Parathyroid adenoma (tissue), 2 donors: ENCODE data around the gene SMTNL1.

ENCODE experiments used
- H2AFZ ChIP-seq: fragments of 300-600 bp; sonication (generic); one replicate; pipeline ENCODE4 v1.7.0; 2017; ENCODE audit warnings: antibody characterized with exemption, mild to moderate bottlenecking
- H3K27ac ChIP-seq: fragments of 300-600 bp; sonication (generic); one replicate; pipeline ENCODE4 v1.7.0; 2017
- H3K27me3 ChIP-seq: fragments of 300-600 bp; sonication (generic); one replicate; pipeline ENCODE4 v1.7.0; 2017; ENCODE audit warnings: low read length; ENCODE audit not compliant: control insufficient read depth, insufficient read depth
- H3K36me3 ChIP-seq: fragments of 300-600 bp; sonication (generic); one replicate; pipeline ENCODE4 v1.7.0; 2017; ENCODE audit warnings: low read length; ENCODE audit not compliant: control insufficient read depth, insufficient read depth
- H3K4me1 ChIP-seq: fragments of 300-600 bp; sonication (generic); one replicate; pipeline ENCODE4 v1.7.0; 2017; ENCODE audit warnings: control low read depth
- H3K4me2 ChIP-seq: fragments of 300-600 bp; sonication (generic); one replicate; pipeline ENCODE4 v1.7.0; 2017; ENCODE audit warnings: low read length
- H3K4me3 ChIP-seq: fragments of 300-600 bp; sonication (generic); one replicate; pipeline ENCODE4 v1.7.0; 2017; ENCODE audit warnings: low read depth, low read length
- H3K79me2 ChIP-seq: fragments of 300-600 bp; sonication (generic); one replicate; pipeline ENCODE4 v1.7.0; 2017; ENCODE audit warnings: control low read depth
- H3K9ac ChIP-seq: fragments of 300-600 bp; sonication (generic); one replicate; pipeline ENCODE4 v1.7.0; 2017; ENCODE audit warnings: mild to moderate bottlenecking
- H3K9me3 ChIP-seq: fragments of 300-600 bp; sonication (generic); one replicate; pipeline ENCODE4 v1.7.0; 2017; ENCODE audit warnings: low read length; ENCODE audit not compliant: control insufficient read depth
- TF ChIP-seq, protein P1 (sequence below): fragments of 300-600 bp; sonication (generic); IDR thresholded peaks from one replicate; pipeline ENCODE4 v1.7.0; 2017; ENCODE audit warnings: antibody characterized with exemption, mild to moderate bottlenecking
- donor health status: primary hyperparathyroidism.

Gene SMTNL1

DNA sequence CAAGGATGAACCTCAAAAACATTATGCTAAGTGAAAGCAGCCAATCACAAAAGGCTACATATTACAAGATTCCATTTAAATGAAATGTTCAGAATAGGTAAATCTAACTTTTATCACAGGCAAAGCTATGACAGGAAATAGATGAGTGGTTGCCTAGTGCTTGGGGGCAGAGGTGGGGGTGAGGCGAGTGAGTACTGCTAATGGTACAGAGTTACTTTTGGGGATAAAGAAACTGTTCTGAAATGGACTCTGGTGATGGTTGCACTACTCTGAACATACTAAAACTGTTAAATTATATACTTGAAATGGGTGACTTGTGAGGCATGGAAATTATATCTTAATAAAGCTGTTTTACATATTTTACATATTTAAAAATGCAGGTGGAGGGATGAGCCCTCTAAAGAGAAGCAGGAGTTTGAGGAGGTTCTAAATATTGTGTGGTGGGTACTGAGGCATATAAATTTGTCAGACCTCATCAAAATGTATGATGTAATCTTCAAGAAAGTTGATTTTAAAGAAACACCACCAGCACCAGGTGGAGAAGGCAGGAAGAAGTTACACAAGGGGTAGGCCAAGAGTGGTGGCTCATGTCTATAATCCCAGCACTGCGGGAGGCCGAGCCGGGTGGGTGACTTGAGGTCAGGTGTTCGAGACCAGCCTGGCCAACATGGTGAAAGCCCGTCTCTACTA, 25.5 kb upstream of the SMTNL1 start:
- Histone ChIP-seq H3K4me1 (no peaks in the 10 kb centered on the region), H3K9me3 (no peaks in the 10 kb centered on the region), H3K27me3 (no peaks in the 10 kb centered on the region), H3K79me2 (no peaks in the 10 kb centered on the region), H3K4me3 (no peak overlapping the region), H2AFZ (no peak overlapping the region), H3K27ac (no peak overlapping the region), H3K36me3 (no peaks in the 10 kb centered on the region), H3K9ac (no peak overlapping the region), H3K4me2 (no peak overlapping the region)
- TF ChIP-seq, protein P1, sequence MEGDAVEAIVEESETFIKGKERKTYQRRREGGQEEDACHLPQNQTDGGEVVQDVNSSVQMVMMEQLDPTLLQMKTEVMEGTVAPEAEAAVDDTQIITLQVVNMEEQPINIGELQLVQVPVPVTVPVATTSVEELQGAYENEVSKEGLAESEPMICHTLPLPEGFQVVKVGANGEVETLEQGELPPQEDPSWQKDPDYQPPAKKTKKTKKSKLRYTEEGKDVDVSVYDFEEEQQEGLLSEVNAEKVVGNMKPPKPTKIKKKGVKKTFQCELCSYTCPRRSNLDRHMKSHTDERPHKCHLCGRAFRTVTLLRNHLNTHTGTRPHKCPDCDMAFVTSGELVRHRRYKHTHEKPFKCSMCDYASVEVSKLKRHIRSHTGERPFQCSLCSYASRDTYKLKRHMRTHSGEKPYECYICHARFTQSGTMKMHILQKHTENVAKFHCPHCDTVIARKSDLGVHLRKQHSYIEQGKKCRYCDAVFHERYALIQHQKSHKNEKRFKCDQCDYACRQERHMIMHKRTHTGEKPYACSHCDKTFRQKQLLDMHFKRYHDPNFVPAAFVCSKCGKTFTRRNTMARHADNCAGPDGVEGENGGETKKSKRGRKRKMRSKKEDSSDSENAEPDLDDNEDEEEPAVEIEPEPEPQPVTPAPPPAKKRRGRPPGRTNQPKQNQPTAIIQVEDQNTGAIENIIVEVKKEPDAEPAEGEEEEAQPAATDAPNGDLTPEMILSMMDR: no peak

DNA sequence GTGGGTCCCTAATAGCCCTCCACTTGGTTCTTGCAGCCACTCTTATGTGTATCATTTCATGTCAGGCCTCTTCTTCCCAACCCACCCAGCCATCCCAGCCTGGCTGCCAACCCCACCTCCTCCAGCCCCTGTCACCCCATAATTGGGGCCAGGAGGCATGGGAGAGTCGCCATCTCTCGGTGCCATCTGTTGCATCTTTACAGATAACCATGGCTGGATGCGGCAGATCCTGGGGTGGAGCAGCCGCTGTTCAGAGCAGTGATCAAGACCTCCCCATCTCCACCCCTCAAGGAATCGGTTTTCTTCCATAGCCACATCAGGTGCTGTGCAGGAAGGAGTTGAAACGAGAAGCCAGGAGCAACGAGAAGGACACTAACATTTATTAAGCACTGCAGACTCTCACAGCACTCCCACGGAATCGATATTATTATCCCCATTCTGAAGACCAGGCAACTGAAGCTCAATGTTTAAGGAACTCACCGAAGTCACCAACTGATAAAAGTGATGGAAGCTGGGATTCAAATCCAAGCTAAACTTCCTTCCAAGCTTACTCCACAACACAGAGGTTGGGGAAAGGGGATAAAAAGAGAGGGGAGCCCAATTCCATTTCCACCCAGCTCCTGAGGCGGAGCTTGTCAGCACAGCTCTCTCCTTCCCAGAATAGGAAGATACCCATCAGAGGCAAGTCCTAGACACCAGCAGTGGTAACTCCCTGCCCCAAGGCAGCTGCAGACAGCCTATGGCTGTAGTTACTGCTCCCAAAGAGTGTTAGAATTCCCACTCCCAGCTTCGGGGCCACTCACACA, 24.5 kb upstream of the SMTNL1 start:
- TF ChIP-seq, protein P1: no peak
- Histone ChIP-seq H3K9ac (no peak overlapping the region), H3K9me3 (no peaks in the 10 kb centered on the region), H3K79me2 (no peaks in the 10 kb centered on the region), H3K4me2 (no peak overlapping the region), H3K4me3 (no peak overlapping the region), H3K4me1 (no peaks in the 10 kb centered on the region), H3K27ac (no peak overlapping the region), H2AFZ (no peak overlapping the region), H3K36me3 (no peaks in the 10 kb centered on the region), H3K27me3 (no peaks in the 10 kb centered on the region)

DNA sequence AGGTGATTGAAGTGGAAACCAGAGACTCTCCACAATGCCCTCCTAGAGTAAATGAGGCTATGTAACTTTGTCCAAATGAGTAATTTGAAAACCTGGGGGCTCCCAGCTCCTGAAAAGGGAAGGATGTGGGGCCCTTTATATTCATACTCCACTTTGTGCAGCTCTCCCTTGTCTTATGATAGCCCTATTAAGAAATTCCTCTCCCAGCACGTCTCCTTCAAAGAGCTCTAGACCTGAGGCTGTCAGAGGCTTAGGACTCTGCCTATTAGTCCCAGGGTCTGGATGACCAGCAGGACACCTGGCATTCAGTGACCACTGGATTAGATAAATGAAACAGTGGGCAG, 24.0 kb upstream of the SMTNL1 start:
- no peaks in the 10 kb centered on the region for H3K9me3 ChIP-seq
- H3K4me3 ChIP-seq: no peak overlapping the region
- H3K36me3 ChIP-seq: no peaks in the 10 kb centered on the region
- no peak overlapping the region for H3K27ac ChIP-seq
- no peak overlapping the region for H3K4me2 ChIP-seq
- H3K4me1 ChIP-seq: no peaks in the 10 kb centered on the region
- no peak overlapping the region for H2AFZ ChIP-seq
- TF ChIP-seq, protein P1: no peak
- H3K79me2 ChIP-seq: no peaks in the 10 kb centered on the region
- no peak overlapping the region for H3K9ac ChIP-seq
- no peaks in the 10 kb centered on the region for H3K27me3 ChIP-seq

GRCh38 chr11:57513911-57514537, 23.4 kb upstream of the SMTNL1 start:
- no peaks in the 10 kb centered on the region for H3K4me1 ChIP-seq
- H3K4me3 ChIP-seq: peak overlapping the region; percentile 52
- no peaks in the 10 kb centered on the region for H3K79me2 ChIP-seq
- no peak overlapping the region for H3K9ac ChIP-seq
- H3K9me3 ChIP-seq: no peaks in the 10 kb centered on the region
- no peaks in the 10 kb centered on the region for H3K36me3 ChIP-seq
- no peaks in the 10 kb centered on the region for H3K27me3 ChIP-seq
- TF ChIP-seq, protein P1: no peak
- peak overlapping the region; percentile 77 for H2AFZ ChIP-seq
- peak overlapping the region; percentile 86 for H3K4me2 ChIP-seq
- no peak overlapping the region for H3K27ac ChIP-seq
